Measurements from ENCODE around the gene BATF2. TPM values are rescaled to one million over a fixed set of nuclear protein-coding genes. Genes with fewer than 3 reads are reported as not detected.
A peak's percentile ranks its signal among the peaks of the same experiment; 100 is the strongest.
"Not testable (repeated sequence)": the region's sequence is repeated elsewhere in the genome, so short reads cannot be mapped to it uniquely, and the experiment has no call there.

Gene BATF2
- total RNA-seq, 1 experiment from 2014 or later: 1.3 TPM

- DNase-seq: no peak
- H3K36me3 ChIP-seq: no peaks in the 10 kb centered on the region
- no peak overlapping the region for H3K4me3 ChIP-seq
- no peaks in the 10 kb centered on the region for H3K27me3 ChIP-seq
- no peaks in the 10 kb centered on the region for H3K9me3 ChIP-seq
These were observed 6.4 kb downstream of the BATF2 start for GRCh38 chr11:64990222-64990923.

DNA sequence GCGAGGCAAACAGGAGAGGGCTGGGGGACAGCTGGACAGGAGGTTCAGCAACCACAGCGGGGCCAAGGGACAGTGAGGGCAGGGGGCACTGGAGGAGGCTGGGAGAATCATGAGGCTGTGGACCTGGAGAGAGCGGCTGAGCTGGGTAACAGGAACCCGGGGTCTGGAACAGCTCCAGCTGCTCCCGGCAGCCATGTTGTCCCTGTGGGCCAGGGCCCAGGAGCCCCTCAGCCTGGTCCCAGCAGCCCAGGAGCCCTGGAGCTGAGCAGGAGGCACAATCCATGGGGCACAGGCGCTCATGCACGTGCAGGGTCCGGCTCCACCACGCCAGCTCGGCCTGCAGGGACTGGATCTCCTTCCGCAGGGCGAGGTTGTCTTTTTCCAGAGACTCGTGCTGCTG, 7.4 kb downstream of the BATF2 start:
- Histone ChIP-seq H3K27me3 (no peaks in the 10 kb centered on the region), H3K36me3 (no peaks in the 10 kb centered on the region), H3K4me3 (no peak overlapping the region), H3K9me3 (no peaks in the 10 kb centered on the region)
- no peak for DNase-seq

DNA sequence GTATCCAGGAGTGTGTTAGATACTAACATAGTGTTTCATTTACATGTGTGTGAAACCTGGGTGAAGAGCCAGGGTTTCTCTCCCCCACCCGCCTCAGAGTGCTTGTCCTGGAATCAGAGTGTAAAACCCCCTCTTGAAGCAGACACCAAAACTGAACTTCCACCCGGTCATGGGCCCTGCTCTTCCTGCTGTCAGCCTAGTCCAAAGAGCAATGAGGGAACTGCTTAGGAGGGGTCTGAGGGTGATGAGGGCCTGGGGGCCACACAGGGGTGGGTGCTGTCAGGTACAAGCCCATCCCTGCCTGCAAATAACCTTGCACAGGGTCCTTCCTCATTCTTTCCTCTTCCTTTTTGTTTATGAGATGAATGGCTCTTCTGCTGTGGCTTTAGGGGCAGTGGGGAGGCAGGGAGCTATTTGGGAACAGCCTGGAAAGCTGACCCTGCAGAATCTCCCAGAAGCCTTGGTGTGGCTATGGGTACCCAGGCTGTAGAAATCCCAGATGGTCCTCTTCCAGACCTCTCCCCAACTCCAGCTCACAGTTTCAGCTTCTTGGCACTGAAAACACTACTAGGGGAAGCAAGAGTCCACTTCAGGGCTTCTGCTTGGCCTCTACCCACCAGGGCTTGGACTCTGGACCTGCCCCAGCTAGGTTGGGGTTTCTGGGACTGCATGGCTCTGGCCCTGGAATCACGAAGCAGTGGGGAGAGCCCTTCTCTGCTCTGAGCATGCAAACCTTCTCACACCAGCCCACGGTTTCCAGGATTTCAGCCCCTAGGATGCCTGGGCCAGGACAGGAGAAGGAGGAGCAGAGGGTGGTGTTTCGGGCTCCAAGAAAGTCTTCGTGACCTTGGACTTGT, 8.5 kb downstream of the BATF2 start:
- Histone ChIP-seq H3K36me3 (no peaks in the 10 kb centered on the region), H3K9me3 (no peaks in the 10 kb centered on the region), H3K4me3 (no peak overlapping the region)

DNA sequence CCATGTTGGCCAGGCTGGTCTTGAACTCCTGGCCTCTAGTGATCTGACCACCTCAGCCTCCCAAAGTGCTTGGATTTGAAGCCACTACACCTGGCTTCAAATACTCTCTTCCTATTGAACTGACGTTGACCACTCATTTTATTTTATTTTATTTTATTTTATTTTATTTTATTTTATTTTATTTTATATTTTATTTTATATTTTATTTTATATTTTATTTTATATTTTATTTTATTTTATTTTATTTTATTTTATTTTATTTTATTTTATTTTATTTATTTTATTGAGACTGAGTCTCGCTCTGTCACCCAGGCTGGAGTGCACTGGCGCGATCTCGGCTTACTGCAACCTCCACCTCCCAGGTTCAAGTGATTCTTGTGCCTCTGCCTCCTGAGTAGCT, 13.4 kb downstream of the BATF2 start:
- not testable (repeated sequence) for DNase-seq, H3K27me3 ChIP-seq, H3K4me3 ChIP-seq, H3K36me3 ChIP-seq, H3K9me3 ChIP-seq

More for the DNA sequence above, 8.5 kb downstream of the BATF2 start:
- DNase-seq: no peak
- no peaks in the 10 kb centered on the region for H3K27me3 ChIP-seq

GRCh38 chr11:64976651-64977050, 20.1 kb downstream of the BATF2 start:
- no peak for DNase-seq
- Histone ChIP-seq H3K36me3 (no peaks in the 10 kb centered on the region), H3K4me3 (no peak overlapping the region), H3K27me3 (no peaks in the 10 kb centered on the region), H3K9me3 (no peaks in the 10 kb centered on the region)

DNA sequence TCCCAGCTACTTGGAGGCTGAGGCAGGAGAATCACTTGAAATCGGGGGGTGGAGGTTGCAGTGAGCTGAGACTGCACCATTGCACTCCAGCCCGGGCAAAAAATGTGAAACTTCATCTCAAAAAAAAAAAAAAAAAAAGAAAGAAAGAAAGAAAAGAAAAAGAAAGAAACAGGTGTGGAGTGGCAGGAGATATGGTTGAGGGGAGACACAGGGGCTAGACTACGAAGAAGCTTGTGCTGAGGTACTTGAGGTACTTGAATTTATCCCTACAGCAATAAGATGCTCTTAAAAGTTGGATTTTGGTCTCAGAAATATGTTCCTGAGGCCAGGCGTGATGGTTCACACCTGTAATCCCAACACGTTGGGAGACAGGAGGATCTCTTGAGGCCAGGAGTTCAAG, 22.6 kb downstream of the BATF2 start:
- Histone ChIP-seq H3K36me3 (no peaks in the 10 kb centered on the region), H3K27me3 (no peaks in the 10 kb centered on the region), H3K4me3 (no peak overlapping the region), H3K9me3 (no peaks in the 10 kb centered on the region)
- no peak for DNase-seq

DNA sequence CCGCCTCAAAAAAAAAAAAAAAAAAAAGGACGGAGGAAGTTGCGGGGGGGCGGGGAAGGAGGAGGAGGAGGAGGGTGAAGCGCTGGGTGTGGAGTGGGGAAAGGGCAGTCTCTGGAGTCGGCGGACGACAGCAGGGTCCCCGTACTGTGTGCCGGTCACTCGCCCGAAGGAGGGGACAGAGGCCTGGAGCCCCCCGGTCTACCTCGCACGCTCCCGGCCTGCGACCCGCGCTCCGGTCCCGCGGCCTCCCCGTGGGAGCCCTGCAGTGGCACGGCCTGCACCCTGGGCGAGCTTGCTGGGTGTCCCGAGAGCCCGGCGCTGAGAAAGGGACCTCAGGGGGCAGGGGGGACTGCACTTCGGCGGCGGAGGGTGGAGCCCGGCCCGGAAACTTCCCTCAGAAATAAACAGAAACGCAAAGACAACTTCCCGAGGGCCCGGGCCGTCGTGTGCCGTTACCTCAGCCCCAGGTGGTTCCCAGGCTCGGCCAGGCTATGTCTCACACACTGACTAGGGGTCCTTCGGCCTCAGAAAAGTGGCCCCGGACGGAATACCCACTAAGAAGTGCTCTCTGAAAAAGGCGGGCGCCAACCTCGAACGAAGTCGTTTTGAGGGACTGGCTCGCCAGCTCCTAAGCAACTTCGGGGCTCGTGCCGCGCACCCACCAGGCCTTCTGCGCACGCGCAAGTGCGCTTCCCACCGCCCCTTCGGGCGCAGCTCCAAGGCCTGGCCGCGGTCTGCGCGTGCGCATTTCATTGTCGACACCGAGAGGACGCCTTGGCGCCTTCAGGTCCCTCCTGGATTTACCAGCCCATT, 25.1 kb downstream of the BATF2 start, which contains the start of gene MAJIN:
Gene MAJIN, minus strand, starts transcription at position 688 of the 813 bp plus-strand sequence. CDS start 12,703 bp downstream, outside the sequence.
- Histone ChIP-seq H3K9me3 (no peaks in the 10 kb centered on the region), H3K36me3 (no peaks in the 10 kb centered on the region), H3K27me3 (no peaks in the 10 kb centered on the region), H3K4me3 (no peak within 1 kb of the TSS)
- no peak for DNase-seq

GRCh38 chr11:64970731-64971151, 26.0 kb downstream of the BATF2 start:
- no peaks in the 10 kb centered on the region for H3K9me3 ChIP-seq
- H3K4me3 ChIP-seq: no peak overlapping the region
- H3K27me3 ChIP-seq: no peaks in the 10 kb centered on the region
- no peaks in the 10 kb centered on the region for H3K36me3 ChIP-seq
- DNase-seq: no peak

- no peaks in the 10 kb centered on the region for H3K36me3 ChIP-seq
- H3K9me3 ChIP-seq: no peaks in the 10 kb centered on the region
- DNase-seq: no peak
- no peak overlapping the region for H3K4me3 ChIP-seq
- no peaks in the 10 kb centered on the region for H3K27me3 ChIP-seq
These were observed 27.6 kb downstream of the BATF2 start for GRCh38 chr11:64969209-64969608.

DNA sequence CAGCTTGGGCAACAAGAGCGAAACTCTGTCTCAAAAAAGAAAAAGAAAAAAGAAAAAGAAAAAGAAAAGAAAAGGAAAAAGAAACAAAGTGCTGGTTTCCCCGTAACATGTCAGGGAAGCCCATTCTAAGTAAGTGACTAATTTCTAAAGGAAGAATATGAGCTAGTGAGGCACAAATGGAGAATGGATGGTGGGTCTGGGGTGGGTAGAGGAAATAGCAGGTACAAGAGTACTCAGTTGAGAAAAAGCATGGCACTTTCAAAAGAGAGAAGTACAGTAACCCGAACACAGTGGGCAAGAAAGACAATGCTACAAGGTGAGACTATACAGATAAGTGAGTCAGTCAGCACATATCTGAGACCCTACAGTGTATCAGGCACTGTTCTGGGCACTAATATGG, 29.4 kb downstream of the BATF2 start:
- H3K27me3 ChIP-seq: no peaks in the 10 kb centered on the region
- no peak for DNase-seq
- no peaks in the 10 kb centered on the region for H3K36me3 ChIP-seq
- H3K9me3 ChIP-seq: no peaks in the 10 kb centered on the region
- no peak overlapping the region for H3K4me3 ChIP-seq

- no peaks in the 10 kb centered on the region for H3K36me3 ChIP-seq
- no peak for DNase-seq
- no peaks in the 10 kb centered on the region for H3K27me3 ChIP-seq
- no peaks in the 10 kb centered on the region for H3K9me3 ChIP-seq
- H3K4me3 ChIP-seq: no peak overlapping the region
These were observed 33.6 kb downstream of the BATF2 start for GRCh38 chr11:64963072-64963631.

- Histone ChIP-seq H3K4me3 (no peak overlapping the region), H3K27me3 (no peaks in the 10 kb centered on the region), H3K36me3 (no peaks in the 10 kb centered on the region), H3K9me3 (no peaks in the 10 kb centered on the region)
- DNase-seq: peak; percentile 43
These were observed 36.1 kb downstream of the BATF2 start for GRCh38 chr11:64960719-64961118.

GRCh38 chr11:64959498-64959897, 37.3 kb downstream of the BATF2 start:
- peaks cover 12% of the 10 kb centered on the region; the same call in 1 of the 2 replicates for H3K27me3 ChIP-seq
- H3K36me3 ChIP-seq: no peaks in the 10 kb centered on the region
- DNase-seq: no peak
- no peaks in the 10 kb centered on the region for H3K9me3 ChIP-seq
- H3K4me3 ChIP-seq: no peak overlapping the region

GRCh38 chr11:64954201-64954600, 42.6 kb downstream of the BATF2 start:
- peaks cover 21% of the 10 kb centered on the region; the same call in 1 of the 2 replicates for H3K27me3 ChIP-seq
- H3K4me3 ChIP-seq: no peak overlapping the region
- no peak for DNase-seq
- H3K9me3 ChIP-seq: no peaks in the 10 kb centered on the region
- H3K36me3 ChIP-seq: no peaks in the 10 kb centered on the region

GRCh38 chr11:64951529-64951928, 45.2 kb downstream of the BATF2 start:
- no peaks in the 10 kb centered on the region for H3K36me3 ChIP-seq
- H3K9me3 ChIP-seq: no peaks in the 10 kb centered on the region
- H3K4me3 ChIP-seq: no peak overlapping the region
- DNase-seq: no peak
- H3K27me3 ChIP-seq: peaks cover 21% of the 10 kb centered on the region; the same call in 1 of the 2 replicates

DNA sequence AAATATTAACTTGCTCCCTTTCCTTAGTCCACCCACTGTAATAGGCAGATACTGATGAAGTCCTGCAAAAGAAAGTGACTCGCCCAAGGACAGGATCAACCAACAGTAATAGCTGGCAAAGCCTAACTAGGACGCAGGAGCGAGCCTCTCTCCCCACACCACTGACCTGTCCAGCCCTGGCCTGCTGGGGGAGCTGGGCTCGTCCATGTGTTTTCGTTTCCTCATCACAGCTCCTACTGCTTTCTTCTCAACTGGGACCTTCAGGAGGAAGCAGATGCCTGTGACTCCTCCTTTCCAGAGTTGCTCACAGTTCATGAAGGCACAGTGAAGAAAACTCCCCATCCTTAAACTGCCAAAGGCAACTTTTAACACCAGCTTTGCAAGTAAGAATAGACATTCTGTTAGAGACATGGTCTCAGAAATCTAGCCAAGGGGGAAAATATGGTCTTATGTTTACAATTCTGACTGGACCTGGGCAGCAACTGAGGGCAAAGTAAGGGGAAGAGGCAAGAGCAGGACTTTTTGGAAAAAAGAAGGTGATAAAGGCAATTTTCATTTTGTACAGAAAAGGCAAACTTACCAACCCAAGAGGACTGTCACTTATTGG, 49.5 kb downstream of the BATF2 start:
- Histone ChIP-seq H3K27me3 (no peaks in the 10 kb centered on the region), H3K4me3 (no peak overlapping the region), H3K36me3 (no peaks in the 10 kb centered on the region), H3K9me3 (no peaks in the 10 kb centered on the region)
- DNase-seq: peak; percentile 38
